CD14-positive monocyte (primary cell): ENCODE measurements around the gene LHCGR. TPM values are rescaled to one million over a fixed set of nuclear protein-coding genes. Genes with fewer than 3 reads are reported as not detected.

Experiments
- DNase-seq, 3 donors: peaks; one replicate each; pipeline ENCODE4 v3.0.0-alpha.2; 2011 to 2022
- H2AFZ ChIP-seq: 2 replicates; pipeline ENCODE4 v1.6.0; 2012; ENCODE audit warnings: mild to moderate bottlenecking, low read depth, low read length, inconsistent platforms; ENCODE audit not compliant: insufficient read depth, poor library complexity, severe bottlenecking
- H3K27ac ChIP-seq, 2 donors: 1 replicate in 1 of 2; 2 replicates in 1 of 2; pipeline ENCODE4 v1.5.1; 2012 to 2013; ENCODE audit warnings: low read length in 2 of 2, control low read depth in 1 of 2, inconsistent platforms in 1 of 2, low read depth in 1 of 2, mild to moderate bottlenecking in 1 of 2
- H3K27me3 ChIP-seq, 2 donors: one replicate each; pipeline versions ENCODE4 v1.6.0 to v1.6.1; 2011 to 2013; ENCODE audit warnings: low read length in 2 of 2; ENCODE audit not compliant: control insufficient read depth in 2 of 2, insufficient read depth in 2 of 2
- H3K36me3 ChIP-seq, 2 donors: replicated peaks in 1 of 2; 1 replicate in 1 of 2; 2 replicates in 1 of 2; pipeline versions ENCODE4 v1.5.1 to v1.6.1; 2012 to 2013; ENCODE audit warnings: low read length in 2 of 2, control low read depth in 1 of 2, inconsistent platforms in 1 of 2, mild to moderate bottlenecking in 1 of 2; ENCODE audit not compliant: insufficient read depth in 2 of 2, control insufficient read depth in 1 of 2
- H3K4me1 ChIP-seq, 2 donors: 1 replicate in 1 of 2; 2 replicates in 1 of 2; pipeline versions ENCODE4 v1.5.1 to v1.6.1; 2012 to 2013; ENCODE audit warnings: low read length in 2 of 2, control low read depth in 1 of 2, inconsistent platforms in 1 of 2, mild to moderate bottlenecking in 1 of 2, moderate library complexity in 1 of 2; ENCODE audit not compliant: insufficient read depth in 2 of 2, control insufficient read depth in 1 of 2
- H3K4me2 ChIP-seq: replicated peaks from 2 replicates; pipeline ENCODE3; 2012; ENCODE audit warnings: low read length, moderate library complexity, mild to moderate bottlenecking; ENCODE audit not compliant: poor library complexity, severe bottlenecking; ENCODE audit errors: extremely low read depth
- H3K4me3 ChIP-seq, 3 experiments: fragments of 200-600 bp in 1 of 3; sonication (generic) in 1 of 3; replicated peaks in 1 of 3; 1 replicate in 2 of 3; 2 replicates in 1 of 3; pipeline ENCODE4 v1.5.1; 2011 to 2013; ENCODE audit warnings: low read length in 3 of 3, mild to moderate bottlenecking in 3 of 3, control low read depth in 2 of 3, low read depth in 2 of 3, inconsistent platforms in 1 of 3, moderate library complexity in 1 of 3
- H3K79me2 ChIP-seq: 2 replicates; pipeline ENCODE4 v1.6.0; 2012; ENCODE audit warnings: mild to moderate bottlenecking, control low read depth, inconsistent platforms, low read length, moderate library complexity; ENCODE audit not compliant: insufficient read depth
- H3K9ac ChIP-seq: 2 replicates; pipeline ENCODE4 v1.6.0; 2017; ENCODE audit warnings: low read length, mild to moderate bottlenecking; ENCODE audit not compliant: insufficient read depth, poor library complexity, severe bottlenecking
- H3K9me3 ChIP-seq, 2 donors: replicated peaks in 1 of 2; 1 replicate in 1 of 2; 2 replicates in 1 of 2; pipeline versions ENCODE4 v1.5.1 to v1.6.1; 2012 to 2013; ENCODE audit warnings: low read length in 2 of 2, control low read depth in 1 of 2; ENCODE audit not compliant: control insufficient read depth in 1 of 2, insufficient read depth in 1 of 2
- H4K20me1 ChIP-seq: 2 replicates; pipeline ENCODE4 v1.6.0; 2012; ENCODE audit warnings: mild to moderate bottlenecking, low read length, control low read depth, moderate library complexity; ENCODE audit not compliant: insufficient read depth
- H3K27ac Mint-ChIP-seq, 7 donors: one replicate each; pipeline ENCODE4 v1.8.0; 2020; ENCODE audit warnings: mild to moderate bottlenecking in 7 of 7, mixed read lengths in 7 of 7, moderate library complexity in 6 of 7, inconsistent platforms in 2 of 7
- H3K27me3 Mint-ChIP-seq, 3 donors: one replicate each; pipeline ENCODE4 v1.8.0; 2021 to 2022; ENCODE audit warnings: low read depth in 3 of 3, mild to moderate bottlenecking in 3 of 3, mixed read lengths in 3 of 3, moderate library complexity in 3 of 3, inconsistent platforms in 1 of 3
- H3K36me3 Mint-ChIP-seq, 2 donors: one replicate each; pipeline ENCODE4 v1.8.0; 2020; ENCODE audit warnings: mixed read lengths in 2 of 2, inconsistent platforms in 1 of 2, mild to moderate bottlenecking in 1 of 2
- H3K4me1 Mint-ChIP-seq: one replicate; pipeline ENCODE4 v1.8.0; 2020; ENCODE audit warnings: mild to moderate bottlenecking, mixed read lengths
- H3K4me3 Mint-ChIP-seq, 2 donors: one replicate each; pipeline ENCODE4 v1.8.0; 2020; ENCODE audit warnings: mild to moderate bottlenecking in 2 of 2, mixed read lengths in 2 of 2, moderate library complexity in 1 of 2
- H3K9me3 Mint-ChIP-seq, 7 donors: one replicate each; pipeline ENCODE4 v1.8.0; 2020 to 2022; ENCODE audit warnings: mixed read lengths in 7 of 7, mild to moderate bottlenecking in 6 of 7, moderate library complexity in 6 of 7, inconsistent platforms in 2 of 7
- WGBS: methylation state at CpG from one replicate; pipeline ENCODE4 v1.1.5; 2013; ENCODE audit warnings: missing lambda C conversion rate; ENCODE audit not compliant: insufficient coverage; 5-methylcytosine and 5-hydroxymethylcytosine counted together
- intact Hi-C, 2 donors: fragments of 100-400 bp; cut with micrococcal nuclease; formaldehyde crosslinking; loops; one replicate each; pipeline versions ENCODE4 v1.15.0 to v1.15.1; 2023
- polyA plus RNA-seq, 3 donors: library from polyadenylated mRNA; depleted of rRNA in 1 of 3; unstranded in 2 of 3; stranded (reverse) in 1 of 3; fragments of 300-500 nt in 2 of 3; fragments of >200 nt in 1 of 3; fragmentation: Illumina TruSeq in 2 of 3; gene quantifications; 1 replicate in 2 of 3; 2 replicates in 1 of 3; pipeline ENCODE4 v1.2.3, GENCODE V29; 2012 to 2021
- TF ChIP-seq, protein P1 (sequence below): fragments of 200-600 bp; IDR thresholded peaks from one replicate; pipeline ENCODE4 v1.8.0; 2022; ENCODE audit warnings: antibody characterized with exemption, mild to moderate bottlenecking

The LHCGR gene
- polyA plus RNA-seq, 3 donors, result not detected

DNA sequence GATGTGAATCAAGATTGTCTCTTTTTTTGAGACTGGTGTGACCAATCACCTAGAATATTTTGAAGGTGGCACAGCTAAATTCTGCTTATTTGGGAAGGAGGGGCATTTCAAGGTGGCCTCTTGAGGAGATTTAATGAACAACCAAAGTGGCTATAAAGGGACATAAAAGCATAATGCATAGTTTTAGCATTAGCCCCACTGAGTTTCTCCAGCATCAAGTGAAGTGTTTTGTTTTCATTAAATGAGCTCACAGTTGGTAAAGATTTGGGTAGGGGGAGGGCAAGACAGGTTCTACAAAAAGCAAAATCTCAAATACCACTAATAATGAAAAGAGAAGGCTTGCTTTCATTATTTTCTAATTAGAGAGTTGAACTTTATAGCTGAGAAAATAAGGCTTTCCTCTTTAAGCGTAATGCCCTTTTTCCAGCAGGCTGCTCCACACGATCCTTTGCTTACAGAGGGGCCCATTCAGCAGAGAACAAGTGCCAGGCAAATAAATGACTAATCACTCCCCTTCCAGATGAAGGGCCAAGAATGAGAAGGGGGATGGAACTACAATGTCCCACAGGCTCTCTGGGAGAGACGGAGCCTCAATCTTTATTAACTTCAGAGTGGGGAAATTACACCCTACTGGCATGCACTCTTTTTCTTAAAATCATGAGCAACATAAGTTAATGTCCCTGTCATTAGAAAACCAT is 35.9 kb downstream of the LHCGR start:
- Histone ChIP-seq H3K9ac (no peak overlapping the region), H3K36me3 (no peaks in the 10 kb centered on the region), H3K4me1 (no peaks in the 10 kb centered on the region), H3K4me3 (no peak overlapping the region), H2AFZ (no peak overlapping the region), H4K20me1 (no peaks in the 10 kb centered on the region), H3K9me3 (no peaks in the 10 kb centered on the region), H3K79me2 (no peaks in the 10 kb centered on the region), H3K4me2 (no peak overlapping the region), H3K27ac (no peak overlapping the region), H3K27me3 (no peaks in the 10 kb centered on the region)
- Mint-ChIP-seq H3K9me3 (peaks cover 0 to 2% (median 0%) of the 10 kb centered on the region in 7 donors), H3K4me1 (no peaks in the 10 kb centered on the region), H3K27ac (no peak overlapping the region), H3K4me3 (no peak overlapping the region), H3K27me3 (no peaks in the 10 kb centered on the region), H3K36me3 (no peaks in the 10 kb centered on the region)
- intact Hi-C loops, result no loop called here
- DNase-seq, result no peak
- no CpG with 5 or more reads among the region's 3 CpGs for WGBS
- TF ChIP-seq, protein P1, sequence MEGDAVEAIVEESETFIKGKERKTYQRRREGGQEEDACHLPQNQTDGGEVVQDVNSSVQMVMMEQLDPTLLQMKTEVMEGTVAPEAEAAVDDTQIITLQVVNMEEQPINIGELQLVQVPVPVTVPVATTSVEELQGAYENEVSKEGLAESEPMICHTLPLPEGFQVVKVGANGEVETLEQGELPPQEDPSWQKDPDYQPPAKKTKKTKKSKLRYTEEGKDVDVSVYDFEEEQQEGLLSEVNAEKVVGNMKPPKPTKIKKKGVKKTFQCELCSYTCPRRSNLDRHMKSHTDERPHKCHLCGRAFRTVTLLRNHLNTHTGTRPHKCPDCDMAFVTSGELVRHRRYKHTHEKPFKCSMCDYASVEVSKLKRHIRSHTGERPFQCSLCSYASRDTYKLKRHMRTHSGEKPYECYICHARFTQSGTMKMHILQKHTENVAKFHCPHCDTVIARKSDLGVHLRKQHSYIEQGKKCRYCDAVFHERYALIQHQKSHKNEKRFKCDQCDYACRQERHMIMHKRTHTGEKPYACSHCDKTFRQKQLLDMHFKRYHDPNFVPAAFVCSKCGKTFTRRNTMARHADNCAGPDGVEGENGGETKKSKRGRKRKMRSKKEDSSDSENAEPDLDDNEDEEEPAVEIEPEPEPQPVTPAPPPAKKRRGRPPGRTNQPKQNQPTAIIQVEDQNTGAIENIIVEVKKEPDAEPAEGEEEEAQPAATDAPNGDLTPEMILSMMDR, result no peak

DNA sequence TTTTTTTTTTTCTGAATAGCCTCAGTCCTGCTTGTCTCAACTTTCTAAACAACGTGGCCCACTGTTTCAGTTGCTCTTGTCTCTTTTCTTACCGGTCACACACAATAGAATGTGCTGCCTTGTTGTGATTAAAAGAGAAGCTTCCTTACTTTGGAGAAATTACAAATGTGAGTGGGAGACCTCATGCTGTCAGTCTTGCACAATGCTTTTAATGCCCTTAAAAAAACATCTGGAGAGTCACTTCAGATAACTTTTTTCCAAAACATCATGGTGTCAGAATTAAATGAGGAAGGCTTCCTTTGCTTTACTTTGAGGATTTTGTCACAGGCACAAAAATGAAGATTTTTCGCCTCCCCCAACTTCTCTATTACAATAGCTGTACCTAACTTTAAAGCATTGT is 37.7 kb downstream of the LHCGR start:
- Histone ChIP-seq H3K9ac (no peak overlapping the region), H3K36me3 (no peaks in the 10 kb centered on the region), H3K4me1 (no peaks in the 10 kb centered on the region), H3K27ac (no peak overlapping the region), H3K9me3 (no peaks in the 10 kb centered on the region), H4K20me1 (no peaks in the 10 kb centered on the region), H3K79me2 (no peaks in the 10 kb centered on the region), H3K4me3 (no peak overlapping the region), H2AFZ (no peak overlapping the region), H3K27me3 (no peaks in the 10 kb centered on the region), H3K4me2 (no peak overlapping the region)
- Mint-ChIP-seq H3K4me1 (no peaks in the 10 kb centered on the region), H3K27ac (no peak overlapping the region), H3K36me3 (no peaks in the 10 kb centered on the region), H3K4me3 (no peak overlapping the region), H3K27me3 (no peaks in the 10 kb centered on the region), H3K9me3 (peaks cover 0 to 2% (median 0%) of the 10 kb centered on the region in 7 donors)
- no peak for DNase-seq
- intact Hi-C loops, result no loop called here
- TF ChIP-seq, protein P1, result no peak
- no CpG with 5 or more reads among the region's 3 CpGs for WGBS
